Effector memory CD4-positive, alpha-beta T cell (primary cell): ENCODE data around the gene CDK6.

Experiments
- DNase-seq, 3 donors: peaks; one replicate each; pipeline ENCODE4 v3.0.0-alpha.2; 2020
- H3K27ac ChIP-seq: 2 replicates; pipeline ENCODE4 v1.7.0; 2013; ENCODE audit warnings: mild to moderate bottlenecking, low read length, moderate library complexity; ENCODE audit not compliant: insufficient read depth, poor library complexity, severe bottlenecking
- H3K27me3 ChIP-seq: replicated peaks from 2 replicates; pipeline ENCODE4 v1.7.0; 2013; ENCODE audit warnings: mild to moderate bottlenecking, low read length; ENCODE audit not compliant: insufficient read depth, control insufficient read depth, poor library complexity, severe bottlenecking
- H3K36me3 ChIP-seq: 2 replicates; pipeline ENCODE4 v1.7.0; 2013; ENCODE audit warnings: mild to moderate bottlenecking, low read length, moderate library complexity; ENCODE audit not compliant: control insufficient read depth, insufficient read depth
- H3K4me1 ChIP-seq: 2 replicates; pipeline ENCODE4 v1.7.0; 2013; ENCODE audit warnings: low read length, mild to moderate bottlenecking; ENCODE audit not compliant: control insufficient read depth, insufficient read depth, poor library complexity, severe bottlenecking
- H3K4me3 ChIP-seq: 2 replicates; pipeline ENCODE4 v1.7.0; 2013; ENCODE audit warnings: low read length, low read depth, mild to moderate bottlenecking; ENCODE audit not compliant: insufficient read depth, poor library complexity, severe bottlenecking
- H3K9me3 ChIP-seq: 2 replicates; pipeline ENCODE4 v1.7.0; 2013; ENCODE audit warnings: mild to moderate bottlenecking, low read length, moderate library complexity; ENCODE audit not compliant: control insufficient read depth

CDK6 gene

DNA sequence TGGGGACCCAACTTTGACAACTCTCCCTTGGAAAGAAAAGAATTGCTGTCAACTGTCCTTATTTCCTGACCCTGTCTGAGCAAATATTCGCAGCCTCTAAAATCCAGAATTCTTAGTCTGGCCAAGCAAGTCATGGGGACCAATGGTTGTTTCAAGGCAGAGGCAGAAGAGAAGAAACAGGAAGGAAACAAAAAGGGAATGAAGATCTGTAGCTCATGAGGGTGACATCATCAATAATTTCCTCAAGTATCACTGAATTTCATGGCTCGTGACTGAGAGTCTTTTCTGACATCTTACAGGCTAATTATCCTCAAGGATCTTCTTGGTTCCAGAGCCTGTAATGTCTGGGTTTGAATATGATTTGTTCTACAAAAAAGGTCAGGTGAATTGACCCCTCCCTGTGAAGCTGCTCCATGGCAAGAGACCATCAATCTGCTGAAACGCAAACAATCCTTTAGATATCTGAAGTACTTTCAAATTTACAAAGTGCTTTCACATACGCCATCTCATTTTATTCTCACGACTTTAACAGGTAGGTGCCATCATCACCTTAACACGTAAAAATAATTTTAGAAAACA lies 5.8 kb downstream of the CDK6 start:
- Histone ChIP-seq H3K4me1 (peaks cover 17% of the 10 kb centered on the region), H3K9me3 (no peaks in the 10 kb centered on the region), H3K27ac (no peak overlapping the region), H3K36me3 (no peaks in the 10 kb centered on the region), H3K27me3 (no peaks in the 10 kb centered on the region), H3K4me3 (no peak overlapping the region)
- DNase-seq, result no peak

GRCh38 chr7:92830027-92830426 lies 6.3 kb downstream of the CDK6 start:
- DNase-seq, result no peak
- no peak overlapping the region for H3K27ac ChIP-seq
- H3K36me3 ChIP-seq, result no peaks in the 10 kb centered on the region
- no peaks in the 10 kb centered on the region for H3K27me3 ChIP-seq
- H3K9me3 ChIP-seq, result no peaks in the 10 kb centered on the region
- peaks cover 17% of the 10 kb centered on the region for H3K4me1 ChIP-seq
- no peak overlapping the region for H3K4me3 ChIP-seq

- H3K4me1 ChIP-seq, result peaks cover 14% of the 10 kb centered on the region
- no peak overlapping the region for H3K27ac ChIP-seq
These were observed 8.8 kb downstream of the CDK6 start for GRCh38 chr7:92827464-92828120.

GRCh38 chr7:92826258-92826938 lies 10.0 kb downstream of the CDK6 start:
- Histone ChIP-seq H3K27me3 (no peaks in the 10 kb centered on the region), H3K4me1 (peaks cover 5% of the 10 kb centered on the region), H3K4me3 (no peak overlapping the region), H3K9me3 (no peaks in the 10 kb centered on the region), H3K36me3 (no peaks in the 10 kb centered on the region), H3K27ac (no peak overlapping the region)
- DNase-seq, result no peak

More at GRCh38 chr7:92827464-92828120, 8.8 kb downstream of the CDK6 start:
- H3K36me3 ChIP-seq, result no peaks in the 10 kb centered on the region
- no peak overlapping the region for H3K4me3 ChIP-seq
- no peaks in the 10 kb centered on the region for H3K9me3 ChIP-seq
- no peaks in the 10 kb centered on the region for H3K27me3 ChIP-seq
- DNase-seq, result no peak

DNA sequence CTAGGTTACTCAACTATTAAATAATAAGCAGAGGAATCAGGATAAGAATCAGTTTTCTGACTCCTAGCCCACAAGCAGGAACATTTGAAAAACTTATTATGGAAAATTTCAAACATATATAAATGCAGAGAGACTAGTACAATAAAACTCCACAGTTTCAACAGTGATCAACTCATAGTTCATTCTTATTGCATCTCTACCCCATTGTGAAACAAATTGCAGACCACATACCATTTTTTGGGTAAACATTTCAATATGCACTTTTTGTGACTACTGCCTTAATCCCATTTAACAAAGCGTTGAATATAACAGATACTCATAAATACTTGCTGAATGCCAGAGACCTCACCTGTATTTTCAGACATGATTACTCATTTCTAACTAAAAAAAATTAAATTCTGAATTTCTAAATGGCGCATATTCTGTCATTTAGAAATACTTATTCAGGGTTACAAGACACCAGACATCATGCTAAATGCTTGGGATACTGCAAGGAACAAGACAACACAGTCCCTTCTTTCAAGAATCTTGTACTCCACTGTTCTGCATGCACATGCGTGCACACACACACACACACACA lies 11.4 kb downstream of the CDK6 start:
- Histone ChIP-seq H3K9me3 (no peaks in the 10 kb centered on the region), H3K36me3 (no peaks in the 10 kb centered on the region), H3K4me3 (no peak overlapping the region), H3K4me1 (no peaks in the 10 kb centered on the region), H3K27me3 (no peaks in the 10 kb centered on the region), H3K27ac (no peak overlapping the region)
- DNase-seq, result no peak

GRCh38 chr7:92824450-92824849 lies 11.9 kb downstream of the CDK6 start:
- no peak overlapping the region for H3K27ac ChIP-seq
- H3K27me3 ChIP-seq, result no peaks in the 10 kb centered on the region
- H3K4me3 ChIP-seq, result no peak overlapping the region
- no peak for DNase-seq
- H3K9me3 ChIP-seq, result no peaks in the 10 kb centered on the region
- H3K4me1 ChIP-seq, result no peaks in the 10 kb centered on the region
- no peaks in the 10 kb centered on the region for H3K36me3 ChIP-seq

- Histone ChIP-seq H3K27me3 (no peaks in the 10 kb centered on the region), H3K27ac (no peak overlapping the region), H3K9me3 (no peaks in the 10 kb centered on the region), H3K4me3 (no peak overlapping the region), H3K4me1 (no peaks in the 10 kb centered on the region), H3K36me3 (no peaks in the 10 kb centered on the region)
- no peak for DNase-seq
These were observed 13.3 kb downstream of the CDK6 start for GRCh38 chr7:92823042-92823441.

- no peaks in the 10 kb centered on the region for H3K27me3 ChIP-seq
- H3K36me3 ChIP-seq, result no peaks in the 10 kb centered on the region
- no peak overlapping the region for H3K27ac ChIP-seq
- DNase-seq, result no peak
- no peaks in the 10 kb centered on the region for H3K9me3 ChIP-seq
- H3K4me1 ChIP-seq, result peaks cover 6% of the 10 kb centered on the region
- no peak overlapping the region for H3K4me3 ChIP-seq
These were observed 16.2 kb downstream of the CDK6 start for GRCh38 chr7:92820191-92820590.

- Histone ChIP-seq H3K27ac (no peak overlapping the region), H3K4me1 (peaks cover 9% of the 10 kb centered on the region), H3K4me3 (no peak overlapping the region), H3K36me3 (no peaks in the 10 kb centered on the region), H3K27me3 (no peaks in the 10 kb centered on the region), H3K9me3 (no peaks in the 10 kb centered on the region)
- DNase-seq, result no peak
These were observed 19.0 kb downstream of the CDK6 start for GRCh38 chr7:92817398-92817797.

GRCh38 chr7:92815412-92815811 lies 21.0 kb downstream of the CDK6 start:
- no peaks in the 10 kb centered on the region for H3K9me3 ChIP-seq
- no peak for DNase-seq
- H3K27me3 ChIP-seq, result no peaks in the 10 kb centered on the region
- no peak overlapping the region for H3K27ac ChIP-seq
- H3K4me3 ChIP-seq, result no peak overlapping the region
- H3K4me1 ChIP-seq, result peaks cover 9% of the 10 kb centered on the region
- H3K36me3 ChIP-seq, result no peaks in the 10 kb centered on the region
